Caco-2 (cell line): Measurements from ENCODE around the gene GAB2. TPM values are rescaled to one million over a fixed set of nuclear protein-coding genes. Genes with fewer than 3 reads are reported as not detected.
A peak's percentile ranks its signal among the peaks of the same experiment; 100 is the strongest.

Experiments used
- BruUV-seq: library from RNA; stranded (reverse); fragments of 400-500 nt; replicated peaks from 2 replicates; lab custom pipeline; 2021; lab: Mats Ljungman, UMichigan
- CTCF ChIA-PET: fragments of 300-600 bp; sonication (Branson Sonifier 250); formaldehyde crosslinking; loops from one replicate; lab custom pipeline; 2022; ENCODE audit warnings: antibody characterized with exemption; lab: Charles Lee
- POLR2A ChIA-PET: fragments of 300-600 bp; sonication (Branson Sonifier 250); formaldehyde crosslinking; loops from one replicate; lab custom pipeline; 2022; ENCODE audit warnings: antibody characterized with exemption; lab: Charles Lee
- DNase-seq, 2 experiments: peaks; one replicate each; pipeline versions ENCODE4 v3.0.0 to v3.0.0-alpha.2; 2020 to 2022
- H3K27me3 ChIP-seq: replicated peaks from 2 replicates; pipeline ENCODE4 v1.6.0; 2011; ENCODE audit warnings: low read length; ENCODE audit not compliant: control insufficient read depth, insufficient read depth
- H3K36me3 ChIP-seq: 2 replicates; pipeline ENCODE4 v1.5.1; 2011; ENCODE audit warnings: low read length; ENCODE audit not compliant: control insufficient read depth, insufficient read depth
- H3K4me1 ChIP-seq: fragments of 250-450 bp; sonication (Bioruptor Pico); 2 replicates; pipeline ENCODE4 v1.5.1; 2020; ENCODE audit warnings: mild to moderate bottlenecking
- H3K4me3 ChIP-seq: 2 replicates; pipeline ENCODE4 v1.5.1; 2011; ENCODE audit warnings: low read depth, mild to moderate bottlenecking, control low read depth, low read length
- H3K9me3 ChIP-seq: fragments of 250-450 bp; sonication (Bioruptor Pico); 2 replicates; pipeline ENCODE4 v1.5.1; 2020; ENCODE audit warnings: mild to moderate bottlenecking, moderate library complexity
- H3K27ac Mint-ChIP-seq: one replicate; pipeline ENCODE4 v1.8.0; 2022; ENCODE audit warnings: mixed read lengths; ENCODE audit not compliant: unreplicated experiment
- H3K27me3 Mint-ChIP-seq: one replicate; pipeline ENCODE4 v1.8.0; 2022; ENCODE audit warnings: mixed read lengths; ENCODE audit not compliant: insufficient read depth, unreplicated experiment
- H3K36me3 Mint-ChIP-seq: one replicate; pipeline ENCODE4 v1.8.0; 2022; ENCODE audit warnings: mild to moderate bottlenecking, mixed read lengths; ENCODE audit not compliant: insufficient read depth, unreplicated experiment
- H3K4me1 Mint-ChIP-seq: one replicate; pipeline ENCODE4 v1.8.0; 2022; ENCODE audit warnings: low read depth, mixed read lengths; ENCODE audit not compliant: unreplicated experiment
- H3K4me3 Mint-ChIP-seq: one replicate; pipeline ENCODE4 v1.8.0; 2022; ENCODE audit warnings: mild to moderate bottlenecking, moderate library complexity, mixed read lengths; ENCODE audit not compliant: unreplicated experiment
- H3K9me3 Mint-ChIP-seq: one replicate; pipeline ENCODE4 v1.8.0; 2022; ENCODE audit warnings: mixed read lengths; ENCODE audit not compliant: unreplicated experiment
- intact Hi-C: fragments of 100-400 bp; cut with micrococcal nuclease; formaldehyde crosslinking; loops from one replicate; pipeline ENCODE4 v1.10.0; 2022; ENCODE audit not compliant: unreplicated experiment
- total RNA-seq: library from RNA; stranded (reverse); gene quantifications from 2 replicates; pipeline ENCODE4 v1.2.3, GENCODE V29; 2022
- TF ChIP-seq, protein P1 (sequence below), 2 experiments: fragments of 200-600 bp in 1 of 2; IDR thresholded peaks; 1 replicate in 1 of 2; 2 replicates in 1 of 2; pipeline versions ENCODE4 v1.5.1 to v1.8.0; 2011 to 2022; ENCODE audit warnings: antibody characterized with exemption in 1 of 2, control low read depth in 1 of 2, inconsistent platforms in 1 of 2, low read depth in 1 of 2, low read length in 1 of 2, mild to moderate bottlenecking in 1 of 2, moderate library complexity in 1 of 2; ENCODE audit not compliant: insufficient read depth in 1 of 2, severe bottlenecking in 1 of 2, unreplicated experiment in 1 of 2

GAB2 gene
- total RNA-seq, 1 experiment from 2014 or later: 67.3 TPM

DNA sequence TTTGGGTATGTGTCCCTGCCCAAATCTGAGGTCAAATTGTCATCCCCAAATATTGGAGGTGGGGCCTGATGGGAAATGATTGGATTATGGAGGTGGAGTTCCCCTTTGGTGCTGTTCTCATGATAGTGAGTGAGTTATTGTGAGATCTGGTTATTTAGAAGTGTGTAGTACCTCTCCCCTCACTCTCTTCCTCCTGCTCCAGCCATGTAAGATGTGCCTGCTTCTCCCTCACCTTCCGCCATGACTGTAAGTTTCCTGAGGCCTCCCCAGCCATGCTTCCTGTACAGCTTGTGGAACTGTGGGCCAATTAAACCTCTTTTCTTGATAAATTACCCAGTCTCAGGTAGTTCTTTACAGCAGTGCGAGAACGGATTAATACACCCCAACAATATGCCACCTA, 9.0 kb downstream of the GAB2 start:
- BruUV-seq: no TSS peak
- H3K9me3 ChIP-seq: peaks cover 34% of the 10 kb centered on the region
- CTCF ChIA-PET: no interaction called here
- TF ChIP-seq, protein P1, sequence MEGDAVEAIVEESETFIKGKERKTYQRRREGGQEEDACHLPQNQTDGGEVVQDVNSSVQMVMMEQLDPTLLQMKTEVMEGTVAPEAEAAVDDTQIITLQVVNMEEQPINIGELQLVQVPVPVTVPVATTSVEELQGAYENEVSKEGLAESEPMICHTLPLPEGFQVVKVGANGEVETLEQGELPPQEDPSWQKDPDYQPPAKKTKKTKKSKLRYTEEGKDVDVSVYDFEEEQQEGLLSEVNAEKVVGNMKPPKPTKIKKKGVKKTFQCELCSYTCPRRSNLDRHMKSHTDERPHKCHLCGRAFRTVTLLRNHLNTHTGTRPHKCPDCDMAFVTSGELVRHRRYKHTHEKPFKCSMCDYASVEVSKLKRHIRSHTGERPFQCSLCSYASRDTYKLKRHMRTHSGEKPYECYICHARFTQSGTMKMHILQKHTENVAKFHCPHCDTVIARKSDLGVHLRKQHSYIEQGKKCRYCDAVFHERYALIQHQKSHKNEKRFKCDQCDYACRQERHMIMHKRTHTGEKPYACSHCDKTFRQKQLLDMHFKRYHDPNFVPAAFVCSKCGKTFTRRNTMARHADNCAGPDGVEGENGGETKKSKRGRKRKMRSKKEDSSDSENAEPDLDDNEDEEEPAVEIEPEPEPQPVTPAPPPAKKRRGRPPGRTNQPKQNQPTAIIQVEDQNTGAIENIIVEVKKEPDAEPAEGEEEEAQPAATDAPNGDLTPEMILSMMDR (IDR thresholded peaks at IDR 0.05; ENCODE audit: insufficient read depth in 1 of 2, low read depth in 1 of 2, low read length in 1 of 2, severe bottlenecking in 1 of 2, unreplicated experiment in 1 of 2): no peak
- Mint-ChIP-seq H3K4me3 (no peak overlapping the region), H3K27ac (no peak overlapping the region), H3K36me3 (peaks cover 34% of the 10 kb centered on the region), H3K27me3 (no peaks in the 10 kb centered on the region), H3K4me1 (peaks cover 53% of the 10 kb centered on the region), H3K9me3 (peaks cover 40% of the 10 kb centered on the region)
- intact Hi-C loops: no loop called here
- H3K27me3 ChIP-seq: no peaks in the 10 kb centered on the region
- H3K36me3 ChIP-seq: no peaks in the 10 kb centered on the region
- H3K4me3 ChIP-seq: no peak overlapping the region
- H3K4me1 ChIP-seq: peaks cover 15% of the 10 kb centered on the region
- DNase-seq: no peak
- POLR2A ChIA-PET: no interaction called here

DNA sequence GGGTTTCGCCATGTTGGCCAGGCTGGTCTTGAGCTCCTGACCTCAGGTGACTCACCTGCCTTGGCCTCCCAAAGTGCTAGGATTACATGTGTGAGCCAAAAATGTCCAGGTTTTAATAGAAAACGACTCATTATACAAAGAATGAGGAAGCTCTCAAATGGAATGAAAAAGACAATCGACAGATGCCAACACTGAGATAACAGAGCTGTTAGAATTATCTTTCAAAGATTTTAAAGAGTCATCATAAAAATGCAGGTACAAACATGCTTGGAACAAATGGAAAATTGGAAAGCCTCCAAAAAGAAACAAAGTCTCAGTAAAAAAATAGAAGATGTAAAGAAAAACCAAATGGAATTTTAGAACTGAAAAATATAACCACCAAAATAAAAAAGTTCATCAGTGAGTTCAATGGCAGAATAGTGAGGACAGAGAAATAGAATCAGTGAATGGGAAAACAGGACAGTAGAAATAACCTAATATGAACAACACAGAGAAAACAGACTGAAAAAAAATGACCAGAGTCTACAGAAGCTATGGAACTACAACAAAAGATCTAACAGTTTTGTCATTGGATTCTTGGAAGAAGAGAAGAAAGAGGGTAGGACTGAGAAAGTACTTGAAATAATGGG, 10.9 kb downstream of the GAB2 start:
- no peak for DNase-seq
- Histone ChIP-seq H3K4me1 (peaks cover 18% of the 10 kb centered on the region), H3K9me3 (peaks cover 34% of the 10 kb centered on the region), H3K27me3 (no peaks in the 10 kb centered on the region), H3K4me3 (no peak overlapping the region), H3K36me3 (no peaks in the 10 kb centered on the region)
- H3K27ac Mint-ChIP-seq: peak overlapping the region; percentile 74
- H3K4me1 Mint-ChIP-seq: peaks cover 52% of the 10 kb centered on the region
- no peaks in the 10 kb centered on the region for H3K27me3 Mint-ChIP-seq
- intact Hi-C loops: no loop called here
- peaks cover 34% of the 10 kb centered on the region for H3K36me3 Mint-ChIP-seq
- TF ChIP-seq, protein P1 (IDR thresholded peaks at IDR 0.05; ENCODE audit: insufficient read depth in 1 of 2, low read depth in 1 of 2, low read length in 1 of 2, severe bottlenecking in 1 of 2, unreplicated experiment in 1 of 2): no peak
- ChIA-PET POLR2A (interaction anchor here (0.6 to 0.7 kb wide), 2 partner anchors 25 to 26 kb away, joined by 3 to 6 read pairs; no protein-coding TSS in a partner anchor), CTCF (interaction anchor here (0.6 to 2.1 kb wide), 2 partner anchors 10 to 180 kb away, joined by 7 to 8 read pairs; no protein-coding TSS in a partner anchor)
- H3K9me3 Mint-ChIP-seq: peaks cover 40% of the 10 kb centered on the region
- H3K4me3 Mint-ChIP-seq: no peak overlapping the region
- no TSS peak for BruUV-seq

DNA sequence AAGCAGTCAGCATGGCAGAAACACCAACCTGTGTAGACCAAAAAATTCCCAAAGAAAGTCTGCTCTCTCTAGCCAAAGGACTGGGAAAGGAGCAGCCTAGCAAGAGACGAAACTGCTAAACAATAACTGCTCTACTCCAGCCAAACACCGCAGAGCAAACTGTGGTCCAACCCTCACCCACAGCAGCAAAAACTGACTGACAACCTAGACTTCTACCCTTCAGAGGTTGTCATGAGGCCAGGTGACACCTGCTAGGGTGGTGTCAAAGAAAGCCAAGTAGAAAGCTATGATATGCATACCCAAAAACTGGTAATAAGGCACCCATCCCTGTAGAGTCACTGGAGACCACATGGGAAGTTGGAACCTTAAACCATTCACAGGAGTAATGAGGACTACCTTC, 11.8 kb downstream of the GAB2 start:
- Histone ChIP-seq H3K9me3 (peaks cover 34% of the 10 kb centered on the region), H3K4me1 (peaks cover 18% of the 10 kb centered on the region), H3K4me3 (no peak overlapping the region), H3K36me3 (no peaks in the 10 kb centered on the region), H3K27me3 (no peaks in the 10 kb centered on the region)
- ChIA-PET CTCF (interaction anchor here (0.6 to 2.1 kb wide), 2 partner anchors 11 to 181 kb away, joined by 7 to 8 read pairs; no protein-coding TSS in a partner anchor), POLR2A (no interaction called here)
- TF ChIP-seq, protein P1 (IDR thresholded peaks at IDR 0.05; ENCODE audit: insufficient read depth in 1 of 2, low read depth in 1 of 2, low read length in 1 of 2, severe bottlenecking in 1 of 2, unreplicated experiment in 1 of 2): no peak
- Mint-ChIP-seq H3K9me3 (peaks cover 40% of the 10 kb centered on the region), H3K4me3 (no peak overlapping the region), H3K36me3 (peaks cover 34% of the 10 kb centered on the region), H3K27me3 (no peaks in the 10 kb centered on the region), H3K4me1 (peaks cover 46% of the 10 kb centered on the region), H3K27ac (peak overlapping the region; percentile 74)
- no peak for DNase-seq
- BruUV-seq: no TSS peak
- intact Hi-C loops: no loop called here
